Osteocyte (in vitro differentiated cells): ENCODE measurements around the gene FAM163A. TPM values are rescaled to one million over a fixed set of nuclear protein-coding genes. Genes with fewer than 3 reads are reported as not detected.
"Not testable (repeated sequence)": the region's sequence is repeated elsewhere in the genome, so short reads cannot be mapped to it uniquely, and the experiment has no call there.

Experiments used
- DNase-seq: peaks from one replicate; pipeline ENCODE4 v3.0.0; 2021; ENCODE audit warnings: mixed read lengths; ENCODE audit not compliant: unreplicated experiment; ENCODE audit errors: extremely low spot score
- H3K27ac Mint-ChIP-seq: one replicate; pipeline ENCODE4 v1.8.0; 2021; ENCODE audit warnings: mild to moderate bottlenecking, mixed read lengths; ENCODE audit not compliant: unreplicated experiment
- H3K27me3 Mint-ChIP-seq: one replicate; pipeline ENCODE4 v1.8.0; 2021; ENCODE audit warnings: mixed read lengths; ENCODE audit not compliant: unreplicated experiment
- H3K36me3 Mint-ChIP-seq: one replicate; pipeline ENCODE4 v1.8.0; 2021; ENCODE audit warnings: mixed read lengths; ENCODE audit not compliant: unreplicated experiment
- H3K4me1 Mint-ChIP-seq: one replicate; pipeline ENCODE4 v1.8.0; 2021; ENCODE audit warnings: mixed read lengths; ENCODE audit not compliant: unreplicated experiment
- H3K4me3 Mint-ChIP-seq: one replicate; pipeline ENCODE4 v1.8.0; 2021; ENCODE audit warnings: mild to moderate bottlenecking, moderate library complexity, mixed read lengths; ENCODE audit not compliant: unreplicated experiment
- H3K9me3 Mint-ChIP-seq: one replicate; pipeline ENCODE4 v1.8.0; 2021; ENCODE audit warnings: mixed read lengths; ENCODE audit not compliant: unreplicated experiment
- CTCF ChIP-seq: fragments of 200-600 bp; sonication (generic); IDR thresholded peaks from 2 replicates; pipeline ENCODE4 v1.5.0; 2021; ENCODE audit warnings: antibody characterized with exemption, mild to moderate bottlenecking, moderate library complexity
- long read RNA-seq: library from polyadenylated mRNA; unstranded; transcript quantifications from one replicate; pipeline ENCODE4 v2.0.0, GENCODE V29; 2021
- total RNA-seq: library from RNA; stranded (reverse); gene quantifications from 2 replicates; pipeline ENCODE4 v1.2.1, GENCODE V29; 2021

Gene FAM163A
- not detected in 2 replicates for total RNA-seq
- long read RNA-seq, result 0 reads

GRCh38 chr1:179742717-179743678 is at the start of gene FAM163A:
Gene FAM163A (plus strand): TSS chr1:179743291. CDS start chr1:179813098, 69,807 bp downstream.
- Mint-ChIP-seq H3K4me1 (peaks cover 6% of the 10 kb centered on the region), H3K27me3 (peaks cover 75% of the 10 kb centered on the region), H3K27ac (no peak within 1 kb of the TSS), H3K9me3 (peaks cover 4% of the 10 kb centered on the region), H3K36me3 (peaks cover 2% of the 10 kb centered on the region), H3K4me3 (peak within 1 kb of the TSS; percentile 64)
- TF ChIP-seq CTCF, result no peak
- DNase-seq, result no peak

GRCh38 chr1:179694530-179694929 is 48.6 kb upstream of the FAM163A start:
- not testable (repeated sequence) for H3K36me3 Mint-ChIP-seq, H3K9me3 Mint-ChIP-seq, H3K27ac Mint-ChIP-seq, H3K4me3 Mint-ChIP-seq, DNase-seq, H3K4me1 Mint-ChIP-seq
- H3K27me3 Mint-ChIP-seq, result peaks cover 32% of the 10 kb centered on the region

- Mint-ChIP-seq H3K9me3 (no peaks in the 10 kb centered on the region), H3K27ac (no peak overlapping the region), H3K36me3 (no peaks in the 10 kb centered on the region), H3K27me3 (peaks cover 35% of the 10 kb centered on the region), H3K4me3 (no peak overlapping the region), H3K4me1 (no peaks in the 10 kb centered on the region)
- DNase-seq, result no peak
- TF ChIP-seq CTCF, result no peak
Observed at GRCh38 chr1:179702946-179703539, 40.0 kb upstream of the FAM163A start.

- Mint-ChIP-seq H3K4me1 (no peaks in the 10 kb centered on the region), H3K36me3 (no peaks in the 10 kb centered on the region), H3K27ac (no peak overlapping the region), H3K4me3 (no peak overlapping the region), H3K27me3 (peaks cover 38% of the 10 kb centered on the region), H3K9me3 (no peaks in the 10 kb centered on the region)
- peak; percentile 84 for TF ChIP-seq CTCF
- DNase-seq, result no peak
Observed at GRCh38 chr1:179706339-179706941, 36.7 kb upstream of the FAM163A start.

- no peak overlapping the region for H3K4me3 Mint-ChIP-seq
- no peak overlapping the region for H3K27ac Mint-ChIP-seq
- no peak for DNase-seq
- TF ChIP-seq CTCF, result no peak
- no peaks in the 10 kb centered on the region for H3K4me1 Mint-ChIP-seq
- no peaks in the 10 kb centered on the region for H3K9me3 Mint-ChIP-seq
- H3K27me3 Mint-ChIP-seq, result peaks cover 42% of the 10 kb centered on the region
- no peaks in the 10 kb centered on the region for H3K36me3 Mint-ChIP-seq
Observed at GRCh38 chr1:179707406-179707805, 35.7 kb upstream of the FAM163A start.
